H1 (cell line): Measurements from ENCODE around the gene PHC3. TPM values are rescaled to one million over a fixed set of nuclear protein-coding genes. Genes with fewer than 3 reads are reported as not detected.

Experiments used
- CTCF ChIA-PET: fragments of 300-600 bp; sonication (Branson Sonifier 250); formaldehyde crosslinking; loops from one replicate; lab custom pipeline; 2021; ENCODE audit not compliant: partially characterized antibody; lab: Charles Lee
- POLR2A ChIA-PET: fragments of 300-600 bp; sonication (Branson Sonifier 250); formaldehyde crosslinking; loops from one replicate; lab custom pipeline; 2021; ENCODE audit warnings: inconsistent platforms; ENCODE audit not compliant: partially characterized antibody; lab: Charles Lee
- DNase-seq, 2 experiments: peaks; one replicate each; pipeline versions ENCODE4 v3.0.0 to v3.0.0-alpha.2; 2010 to 2022; ENCODE audit warnings: low spot score in 2 of 2, low read depth in 1 of 2, mixed read lengths in 1 of 2
- FAIRE-seq: peaks from 2 replicates; lab custom pipeline; 2011; peaks lifted over from hg19 to GRCh38; lab: Jason Lieb, UNC
- H2AFZ ChIP-seq: 2 replicates; pipeline ENCODE4 v1.8.1; 2012; ENCODE audit warnings: low read length, inconsistent platforms
- H2AK5ac ChIP-seq: 2 replicates; pipeline ENCODE4 v1.6.1; 2013; ENCODE audit warnings: low read depth, low read length
- H2BK120ac ChIP-seq: replicated peaks from 2 replicates; pipeline ENCODE3; 2013; ENCODE audit warnings: low read depth, low read length, inconsistent platforms
- H2BK12ac ChIP-seq: 2 replicates; pipeline ENCODE4 v1.6.1; 2013; ENCODE audit warnings: low read depth, low read length
- H2BK15ac ChIP-seq: 2 replicates; pipeline ENCODE4 v1.6.1; 2013; ENCODE audit warnings: low read length
- H2BK20ac ChIP-seq: 2 replicates; pipeline ENCODE4 v1.6.1; 2013; ENCODE audit warnings: low read length
- H2BK5ac ChIP-seq: 2 replicates; pipeline ENCODE4 v1.6.1; 2013; ENCODE audit warnings: low read depth, low read length
- H3K14ac ChIP-seq: 2 replicates; pipeline ENCODE4 v1.6.1; 2013; ENCODE audit warnings: inconsistent platforms; ENCODE audit not compliant: insufficient read length
- H3K18ac ChIP-seq: 2 replicates; pipeline ENCODE4 v1.6.1; 2013; ENCODE audit warnings: low read length; ENCODE audit errors: extremely low read depth
- H3K23ac ChIP-seq: 2 replicates; pipeline ENCODE4 v1.6.1; 2013; ENCODE audit warnings: inconsistent platforms; ENCODE audit not compliant: insufficient read length
- H3K23me2 ChIP-seq: 2 replicates; pipeline ENCODE4 v1.6.1; 2013; ENCODE audit warnings: low read depth, low read length
- H3K27ac ChIP-seq: 2 replicates; pipeline ENCODE4 v1.6.1; 2011; ENCODE audit warnings: low read depth, low read length, inconsistent platforms
- H3K27me3 ChIP-seq, 4 experiments: replicated peaks in 1 of 4; 1 replicate in 1 of 4; 2 replicates in 3 of 4; pipeline versions ENCODE4 v1.6.1 to v1.8.1; 2011 to 2013; ENCODE audit warnings: low read length in 3 of 4, mild to moderate bottlenecking in 3 of 4, inconsistent platforms in 2 of 4, mixed read lengths in 2 of 4, moderate library complexity in 1 of 4; ENCODE audit not compliant: control insufficient read depth in 3 of 4, insufficient read depth in 3 of 4; ENCODE audit errors: extremely low read depth in 1 of 4
- H3K36me3 ChIP-seq, 4 experiments: 2 replicates each; pipeline versions ENCODE4 v1.6.1 to v1.8.1; 2011 to 2013; ENCODE audit warnings: mild to moderate bottlenecking in 4 of 4, low read length in 3 of 4, moderate library complexity in 2 of 4, control low read depth in 1 of 4, inconsistent platforms in 1 of 4; ENCODE audit not compliant: insufficient read depth in 4 of 4, control insufficient read depth in 2 of 4
- H3K4ac ChIP-seq: replicated peaks from 2 replicates; pipeline ENCODE3; 2013; ENCODE audit warnings: low read length, low read depth, mixed read lengths, inconsistent platforms; ENCODE audit not compliant: insufficient read length
- H3K4me1 ChIP-seq, 4 experiments: replicated peaks in 1 of 4; 1 replicate in 1 of 4; 2 replicates in 3 of 4; pipeline versions ENCODE4 v1.6.1 to v1.8.1; 2011 to 2013; ENCODE audit warnings: low read length in 3 of 4, inconsistent platforms in 2 of 4, mixed read lengths in 1 of 4; ENCODE audit not compliant: insufficient read depth in 4 of 4, control insufficient read depth in 3 of 4
- H3K4me2 ChIP-seq, 2 experiments: 2 replicates each; pipeline versions ENCODE4 v1.6.1 to v1.8.1; 2011 to 2013; ENCODE audit warnings: low read depth in 2 of 2, low read length in 2 of 2, control low read depth in 1 of 2, inconsistent platforms in 1 of 2, mild to moderate bottlenecking in 1 of 2; ENCODE audit not compliant: insufficient read depth in 1 of 2
- H3K4me3 ChIP-seq, 4 experiments: fragments of 200-600, 300-600 bp in 1 of 4; sonication (generic), shearing (Covaris generic), sonication (Bioruptor Twin) in 1 of 4; 2 replicates each; pipeline versions ENCODE4 v1.5.1 to v1.8.1; 2011 to 2016; ENCODE audit warnings: low read length in 4 of 4, low read depth in 3 of 4, control low read depth in 2 of 4, inconsistent platforms in 2 of 4, mild to moderate bottlenecking in 2 of 4, mixed read lengths in 1 of 4, moderate library complexity in 1 of 4; ENCODE audit not compliant: insufficient read depth in 2 of 4; ENCODE audit errors: extremely low read depth in 1 of 4
- H3K56ac ChIP-seq: replicated peaks from 2 replicates; pipeline ENCODE3; 2013; ENCODE audit warnings: low read depth, mild to moderate bottlenecking, mixed read lengths, low read length, inconsistent platforms; ENCODE audit not compliant: insufficient read length
- H3K79me1 ChIP-seq: 2 replicates; pipeline ENCODE4 v1.6.1; 2013; ENCODE audit warnings: low read depth, low read length, control low read depth
- H3K79me2 ChIP-seq, 2 experiments: 2 replicates each; pipeline versions ENCODE4 v1.6.1 to v1.8.1; 2012 to 2013; ENCODE audit warnings: low read length in 2 of 2, mild to moderate bottlenecking in 2 of 2, inconsistent platforms in 1 of 2; ENCODE audit not compliant: insufficient read depth in 2 of 2, control insufficient read depth in 1 of 2
- H3K9ac ChIP-seq, 4 experiments: replicated peaks in 1 of 4; 1 replicate in 1 of 4; 2 replicates in 3 of 4; pipeline versions ENCODE4 v1.6.1 to v1.8.1; 2011 to 2013; ENCODE audit warnings: low read depth in 3 of 4, low read length in 3 of 4, control low read depth in 2 of 4, mild to moderate bottlenecking in 2 of 4, moderate library complexity in 2 of 4, inconsistent platforms in 1 of 4; ENCODE audit errors: extremely low read depth in 1 of 4
- H3K9me3 ChIP-seq, 2 experiments: 2 replicates each; pipeline versions ENCODE4 v1.6.1 to v1.8.1; 2012 to 2013; ENCODE audit warnings: mild to moderate bottlenecking in 2 of 2, moderate library complexity in 2 of 2, control low read depth in 1 of 2, inconsistent platforms in 1 of 2, low read depth in 1 of 2, low read length in 1 of 2, mixed read lengths in 1 of 2; ENCODE audit not compliant: insufficient read depth in 2 of 2
- H4K20me1 ChIP-seq, 2 experiments: replicated peaks in 1 of 2; 2 replicates each; pipeline versions ENCODE3 to v1.8.1; 2011 to 2013; ENCODE audit warnings: inconsistent platforms in 2 of 2, low read length in 2 of 2, mild to moderate bottlenecking in 1 of 2; ENCODE audit not compliant: insufficient read depth in 2 of 2, control insufficient read depth in 1 of 2
- H4K5ac ChIP-seq: 2 replicates; pipeline ENCODE4 v1.6.1; 2013; ENCODE audit warnings: low read length, low read depth, mixed read lengths, inconsistent platforms; ENCODE audit not compliant: insufficient read length
- H4K8ac ChIP-seq: 2 replicates; pipeline ENCODE4 v1.8.0; 2013; ENCODE audit warnings: mild to moderate bottlenecking, moderate library complexity, low read length, inconsistent platforms; ENCODE audit not compliant: insufficient read depth; ENCODE audit errors: extremely low read depth
- H4K91ac ChIP-seq: replicated peaks from 2 replicates; pipeline ENCODE3; 2013; ENCODE audit warnings: low read length, mixed read lengths, inconsistent platforms; ENCODE audit not compliant: insufficient read length
- CREB1 ChIP-seq: IDR thresholded peaks from 2 replicates; pipeline ENCODE4 v1.6.1; 2012; ENCODE audit warnings: inconsistent platforms
- POLR2AphosphoS5 ChIP-seq: IDR thresholded peaks from 2 replicates; pipeline ENCODE4 v1.6.1; 2011; ENCODE audit warnings: low read depth, low read length
- RAD21 ChIP-seq, 2 experiments: IDR thresholded peaks in 1 of 2; conservative IDR thresholded peaks in 1 of 2; 2 replicates each; pipeline ENCODE4 v1.6.1; 2011; ENCODE audit warnings: low read depth in 2 of 2, low read length in 2 of 2, improper control_type of control experiment in 1 of 2, inconsistent platforms in 1 of 2, mild to moderate bottlenecking in 1 of 2, moderate library complexity in 1 of 2
- SIN3A ChIP-seq, 2 experiments: IDR thresholded peaks in 1 of 2; conservative IDR thresholded peaks in 1 of 2; 2 replicates each; pipeline ENCODE4 v1.6.1; 2011 to 2012; ENCODE audit warnings: low read length in 2 of 2, improper control_type of control experiment in 1 of 2, low read depth in 1 of 2, mild to moderate bottlenecking in 1 of 2
- SP1 ChIP-seq: IDR thresholded peaks from 2 replicates; pipeline ENCODE4 v1.6.1; 2011; ENCODE audit warnings: low read depth, low read length
- SP4 ChIP-seq: IDR thresholded peaks from 2 replicates; pipeline ENCODE4 v1.6.1; 2012; ENCODE audit warnings: low read length, inconsistent platforms
- TBP ChIP-seq: IDR thresholded peaks from 2 replicates; pipeline ENCODE4 v1.6.1; 2011; ENCODE audit warnings: low read depth, low read length, improper control_type of control experiment
- TEAD4 ChIP-seq: IDR thresholded peaks from 2 replicates; pipeline ENCODE4 v1.6.1; 2012; ENCODE audit warnings: low read depth, low read length, inconsistent platforms, mixed read lengths
- ZNF274 ChIP-seq: IDR thresholded peaks from 2 replicates; pipeline ENCODE4 v1.7.0; 2012; ENCODE audit warnings: low read length, borderline replicate concordance; ENCODE audit errors: extremely low read depth
- WGBS, 2 experiments: shearing (Covaris generic) in 1 of 2; methylation state at CpG; one replicate each; pipeline versions ENCODE4 v1.1.6 to v1.1.7; 2013 to 2015; ENCODE audit warnings: low lambda C conversion rate in 2 of 2, mixed read lengths in 2 of 2, inconsistent platforms in 1 of 2, low coverage in 1 of 2, missing lambda C conversion rate in 1 of 2; ENCODE audit not compliant: insufficient replicate concordance in 2 of 2, insufficient coverage in 1 of 2, insufficient read length in 1 of 2; ENCODE audit errors: extremely low coverage in 1 of 2, missing lambda C conversion rate in 1 of 2; 5-methylcytosine and 5-hydroxymethylcytosine counted together
- polyA plus RNA-seq, 7 experiments: library from polyadenylated mRNA; depleted of rRNA in 3 of 7; stranded (reverse) in 5 of 7; unstranded in 2 of 7; fragments of >200 nt in 5 of 7; fragments of 200-250 nt in 2 of 7; gene quantifications; 1 replicate in 5 of 7; 2 replicates in 1 of 7; 4 replicates in 1 of 7; pipeline versions ENCODE4 v1.2.1 to v1.2.3, GENCODE V29; 2011 to 2013; ENCODE audit warnings: missing spikeins in 2 of 7, mixed read lengths in 2 of 7
- total RNA-seq: library from RNA; stranded (reverse); fragmentation: NEBNext Ultra II Directional; extraction: Animal tissue kit (Norgen Biotek cat#: 25700); gene quantifications from 2 replicates; pipeline ENCODE4 v1.2.1, GENCODE V29; 2021
- TF ChIP-seq, protein P1 (sequence below): IDR thresholded peaks from 2 replicates; pipeline ENCODE4 v1.6.1; 2012; ENCODE audit warnings: inconsistent platforms

The PHC3 gene
- total and polyA plus RNA-seq, 2 of the 8 experiments (the other 6 are each of a cell fraction or from before 2014, with no cell fraction given) = 26.4 to 29.2 TPM

DNA sequence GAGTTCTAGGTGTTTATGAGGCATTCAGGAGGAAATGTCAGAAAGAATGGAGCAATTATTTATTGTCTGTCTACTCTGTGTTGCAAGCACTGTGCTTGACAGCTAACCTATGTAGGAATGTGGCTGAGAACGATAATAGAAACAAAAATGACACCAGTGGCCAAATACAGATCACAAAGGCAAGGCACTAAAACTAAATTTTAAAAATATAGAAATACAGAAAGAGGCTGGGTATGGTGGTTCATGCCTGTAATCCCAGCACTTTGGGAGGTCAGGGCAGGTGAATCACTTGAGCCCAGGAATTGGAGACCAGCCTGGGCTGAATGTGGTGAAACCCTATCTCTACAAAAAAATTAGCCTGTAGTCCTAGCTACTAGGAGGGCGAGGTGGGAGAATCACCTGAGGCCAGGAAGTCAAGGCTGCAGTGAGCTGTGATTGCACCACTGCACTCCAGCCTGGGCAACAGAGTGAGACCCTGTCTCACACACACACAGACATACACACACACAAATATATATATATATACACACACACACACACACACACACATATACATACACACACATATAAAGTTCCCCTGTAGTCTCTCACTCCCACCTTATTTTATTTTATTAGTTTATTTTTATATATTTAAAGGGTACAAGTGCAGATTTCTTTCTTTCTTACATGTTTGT, 46.7 kb upstream of the PHC3 start:
- FAIRE-seq = no peak

More for the DNA sequence above, 46.7 kb upstream of the PHC3 start:
- H2BK15ac ChIP-seq = no peak overlapping the region
- no peaks in the 10 kb centered on the region for H3K27me3 ChIP-seq
- no peak overlapping the region for H3K9ac ChIP-seq
- no peak overlapping the region for H4K91ac ChIP-seq
- POLR2A ChIA-PET = interaction anchor here (0.7 kb wide), 2 partner anchors 9 to 147 kb away, joined by 3 to 4 read pairs; no protein-coding TSS in a partner anchor
- H4K8ac ChIP-seq = no peak overlapping the region
- H2AK5ac ChIP-seq = no peak overlapping the region
- H4K5ac ChIP-seq = no peak overlapping the region
- no peak overlapping the region for H3K23ac ChIP-seq
- peaks cover 6 to 97% of the 10 kb centered on the region in 2 experiments for H3K79me2 ChIP-seq
- no peaks in the 10 kb centered on the region for H3K9me3 ChIP-seq
- DNase-seq = no peak
- no peaks in the 10 kb centered on the region for H3K36me3 ChIP-seq
- no peak overlapping the region for H3K4me3 ChIP-seq
- H4K20me1 ChIP-seq = peaks cover 0 to 7% of the 10 kb centered on the region in 2 experiments
- H3K23me2 ChIP-seq = peaks cover 2% of the 10 kb centered on the region
- no peak overlapping the region for H3K27ac ChIP-seq
- H2BK12ac ChIP-seq = no peak overlapping the region
- H2BK20ac ChIP-seq = no peak overlapping the region
- H3K4me2 ChIP-seq = no peak overlapping the region
- no peak overlapping the region for H3K18ac ChIP-seq
- H2BK5ac ChIP-seq = no peak overlapping the region
- 71% methylated on average over 2 of the region's 2 CpGs; no CpG with 5 or more reads in 1 of the 2 experiments for WGBS, 2 experiments
- H3K4me1 ChIP-seq = peaks cover 0 to 4% (median 1%) of the 10 kb centered on the region in 4 experiments; a peak in 3 of 7 replicates
- no peak overlapping the region for H3K14ac ChIP-seq
- H3K79me1 ChIP-seq = peaks cover 9% of the 10 kb centered on the region; the same call in 1 of the 2 replicates
- no peak overlapping the region for H3K4ac ChIP-seq
- H3K56ac ChIP-seq = no peak overlapping the region
- no peak overlapping the region for H2AFZ ChIP-seq
- no peak for TF ChIP-seq POLR2AphosphoS5
- TF ChIP-seq, protein P1, sequence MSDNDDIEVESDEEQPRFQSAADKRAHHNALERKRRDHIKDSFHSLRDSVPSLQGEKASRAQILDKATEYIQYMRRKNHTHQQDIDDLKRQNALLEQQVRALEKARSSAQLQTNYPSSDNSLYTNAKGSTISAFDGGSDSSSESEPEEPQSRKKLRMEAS = no peak
- no peak for TF ChIP-seq TBP
- TF ChIP-seq SIN3A (conservative IDR thresholded peaks at IDR 0.05 in 1 of 2, IDR thresholded peaks at IDR 0.05 in 1 of 2; ENCODE audit: low read depth in 1 of 2, low read length in 2 of 2) = no peak
- TF ChIP-seq RAD21 (IDR thresholded peaks at IDR 0.05 in 1 of 2, conservative IDR thresholded peaks at IDR 0.05 in 1 of 2; ENCODE audit: low read depth in 2 of 2, low read length in 2 of 2) = no peak
- no peak for TF ChIP-seq ZNF274
- no peak for TF ChIP-seq SP4
- TF ChIP-seq CREB1 = no peak
- TF ChIP-seq TEAD4 = no peak
- no peak for TF ChIP-seq SP1
- TF ChIP-seq, all 59 proteins: peak for 0
- CTCF ChIA-PET = no interaction called here
- H2BK120ac ChIP-seq = no peak overlapping the region
